ENCODE measurements around the gene DAAM2. TPM values are rescaled to one million over a fixed set of nuclear protein-coding genes. Genes with fewer than 3 reads are reported as not detected.

DAAM2 gene
- polyA plus RNA-seq, 1 donor (not counting 4 experiments of a cell fraction or from before 2014, with no cell fraction given): not detected

DNA sequence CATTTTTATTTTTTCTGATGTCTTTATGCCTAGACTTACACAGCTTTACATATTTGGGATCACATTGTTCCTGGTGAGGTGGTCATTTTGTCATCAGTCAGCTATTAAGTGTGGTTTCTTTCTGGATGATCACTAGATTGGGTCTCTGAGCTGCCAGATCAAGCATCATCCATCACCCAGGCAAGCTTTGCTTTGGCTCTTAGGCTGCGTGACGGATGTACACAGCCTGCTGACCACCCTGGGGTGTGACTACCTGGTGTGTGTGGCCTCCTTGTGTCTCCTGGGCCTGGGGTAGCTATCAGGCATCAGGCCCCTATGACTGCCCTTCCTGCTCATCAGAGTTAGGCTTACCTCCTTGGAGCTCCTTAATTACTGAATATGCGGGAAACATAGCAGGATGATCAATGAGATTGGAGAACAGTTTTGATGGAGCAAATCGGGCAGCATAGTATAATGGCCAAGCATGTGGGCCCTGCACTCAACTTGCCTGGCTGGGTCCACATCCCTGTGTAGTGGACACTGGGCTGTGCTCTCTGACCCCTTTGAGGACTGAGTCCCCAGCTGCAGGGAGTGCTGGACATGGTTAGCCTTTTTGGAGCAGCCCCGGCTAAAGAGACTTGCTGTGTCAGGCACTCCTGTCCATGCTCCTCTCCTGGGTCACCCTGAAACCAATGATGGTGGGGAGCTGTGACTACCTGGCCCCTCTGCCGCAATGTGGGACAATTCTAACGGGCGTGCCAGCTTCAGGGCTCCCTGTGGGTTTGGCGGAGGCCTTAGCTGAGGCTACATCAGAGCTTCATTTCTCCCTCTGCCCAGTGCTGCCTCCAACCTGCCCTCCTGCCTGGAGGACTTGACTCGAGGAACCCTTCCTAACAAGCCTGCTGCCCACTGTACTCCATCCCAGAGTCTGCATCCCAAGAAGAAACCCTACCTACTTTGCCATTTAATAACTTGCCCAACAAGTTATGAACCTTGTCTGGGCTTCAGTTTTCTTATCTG lies 8.2 kb downstream of the DAAM2 start:
- no peak overlapping the region for H3K27ac ChIP-seq (ENCODE audit: control insufficient read depth, insufficient read depth, low read length)
- TF ChIP-seq EZH2 (IDR thresholded peaks at IDR 0.05; ENCODE audit: low read length): no peak
- TF ChIP-seq, protein P1, sequence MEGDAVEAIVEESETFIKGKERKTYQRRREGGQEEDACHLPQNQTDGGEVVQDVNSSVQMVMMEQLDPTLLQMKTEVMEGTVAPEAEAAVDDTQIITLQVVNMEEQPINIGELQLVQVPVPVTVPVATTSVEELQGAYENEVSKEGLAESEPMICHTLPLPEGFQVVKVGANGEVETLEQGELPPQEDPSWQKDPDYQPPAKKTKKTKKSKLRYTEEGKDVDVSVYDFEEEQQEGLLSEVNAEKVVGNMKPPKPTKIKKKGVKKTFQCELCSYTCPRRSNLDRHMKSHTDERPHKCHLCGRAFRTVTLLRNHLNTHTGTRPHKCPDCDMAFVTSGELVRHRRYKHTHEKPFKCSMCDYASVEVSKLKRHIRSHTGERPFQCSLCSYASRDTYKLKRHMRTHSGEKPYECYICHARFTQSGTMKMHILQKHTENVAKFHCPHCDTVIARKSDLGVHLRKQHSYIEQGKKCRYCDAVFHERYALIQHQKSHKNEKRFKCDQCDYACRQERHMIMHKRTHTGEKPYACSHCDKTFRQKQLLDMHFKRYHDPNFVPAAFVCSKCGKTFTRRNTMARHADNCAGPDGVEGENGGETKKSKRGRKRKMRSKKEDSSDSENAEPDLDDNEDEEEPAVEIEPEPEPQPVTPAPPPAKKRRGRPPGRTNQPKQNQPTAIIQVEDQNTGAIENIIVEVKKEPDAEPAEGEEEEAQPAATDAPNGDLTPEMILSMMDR (optimal IDR thresholded peaks at IDR 0.05 in 1 of 3, IDR thresholded peaks at IDR 0.05 in 1 of 3, conservative IDR thresholded peaks at IDR 0.05 in 1 of 3; ENCODE audit: extremely low read depth in 1 of 3, insufficient read depth in 2 of 3, low read length in 3 of 3): no peak
- dilution Hi-C loops (cut with MboI; ENCODE audit: extremely low pct_ligation_motif_present, low sequenced_read_pairs): no loop called here
- no peak overlapping the region for H3K4me2 ChIP-seq (ENCODE audit: control insufficient read depth, extremely low read depth, insufficient read depth, low read depth, low read length)
- H3K9ac ChIP-seq (ENCODE audit: control insufficient read depth, extremely low read depth, insufficient read depth, low read length): no peak overlapping the region
- no peaks in the 10 kb centered on the region for H3K79me2 ChIP-seq (ENCODE audit: control insufficient read depth, insufficient read depth, low read length)
- no peaks in the 10 kb centered on the region for H4K20me1 ChIP-seq (ENCODE audit: control insufficient read depth, extremely low read depth, insufficient read depth, low read length)
- DNase-seq (ENCODE audit: low read depth, low spot score): no peak
- peaks cover 18% of the 10 kb centered on the region for H3K27me3 ChIP-seq (ENCODE audit: control insufficient read depth, extremely low read depth, insufficient read depth, low read length)
- H3K4me1 ChIP-seq (ENCODE audit: control insufficient read depth, extremely low read depth, insufficient read depth, low read length): no peaks in the 10 kb centered on the region
- H3K9me3 ChIP-seq (ENCODE audit: control insufficient read depth, low read depth, low read length): no peaks in the 10 kb centered on the region
- no peak for FAIRE-seq
- H2AFZ ChIP-seq (ENCODE audit: control insufficient read depth, low read length): no peak overlapping the region
- H3K9me1 ChIP-seq (ENCODE audit: control insufficient read depth, extremely low read depth, insufficient read depth, low read length): no peaks in the 10 kb centered on the region
- H3K36me3 ChIP-seq (ENCODE audit: control insufficient read depth in 2 of 2, extremely low read depth in 1 of 2, insufficient read depth in 2 of 2, low read length in 2 of 2): no peaks in the 10 kb centered on the region
- H3K4me3 ChIP-seq (ENCODE audit: control insufficient read depth in 2 of 3, extremely low read depth in 1 of 3, insufficient read depth in 2 of 3, low read depth in 1 of 3, low read length in 3 of 3): no peak overlapping the region

DNA sequence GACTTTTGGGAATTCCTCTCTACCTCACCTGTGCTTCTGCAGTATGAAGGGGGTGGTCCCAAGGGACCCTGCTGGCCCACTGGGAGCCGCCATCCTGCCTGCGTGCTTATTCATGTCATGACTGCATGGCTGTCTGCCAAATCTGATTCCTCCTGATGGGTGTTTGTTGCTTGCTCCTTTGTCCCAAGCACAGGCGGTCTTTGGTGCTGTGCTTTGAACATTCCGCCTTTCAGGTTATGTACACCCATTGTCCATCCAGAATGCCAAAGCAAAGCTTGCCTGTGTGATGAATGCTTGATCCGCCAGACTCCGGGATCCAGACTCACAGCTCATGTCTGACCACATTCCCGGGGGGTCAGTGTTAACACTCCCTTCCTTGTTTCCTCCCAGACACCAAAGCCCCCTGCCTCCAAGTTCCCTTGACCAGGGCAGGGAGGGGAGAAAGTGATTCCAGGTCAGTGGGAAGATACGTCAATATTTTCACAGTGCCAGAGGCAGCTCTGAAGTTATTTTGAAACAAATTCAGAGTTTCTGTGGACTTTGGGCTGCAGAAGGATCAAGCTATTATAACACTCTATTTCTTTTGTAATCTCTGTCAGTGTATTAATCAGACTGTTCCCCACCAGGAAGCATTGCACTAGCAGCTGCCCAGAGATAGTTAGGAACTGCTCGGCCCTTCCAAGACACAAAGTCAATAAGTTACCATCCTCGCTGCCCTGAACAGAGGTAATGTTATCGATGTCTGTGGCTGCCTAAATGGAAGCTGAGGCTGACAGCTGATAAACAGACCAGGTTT lies 9.5 kb downstream of the DAAM2 start:
- Histone ChIP-seq H3K4me3 (ENCODE audit: control insufficient read depth in 2 of 3, extremely low read depth in 1 of 3, insufficient read depth in 2 of 3, low read depth in 1 of 3, low read length in 3 of 3) (no peak overlapping the region), H3K9me1 (ENCODE audit: control insufficient read depth, extremely low read depth, insufficient read depth, low read length) (no peaks in the 10 kb centered on the region), H3K36me3 (ENCODE audit: control insufficient read depth in 2 of 2, extremely low read depth in 1 of 2, insufficient read depth in 2 of 2, low read length in 2 of 2) (no peaks in the 10 kb centered on the region), H3K27me3 (ENCODE audit: control insufficient read depth, extremely low read depth, insufficient read depth, low read length) (peaks cover 16% of the 10 kb centered on the region), H3K4me2 (ENCODE audit: control insufficient read depth, extremely low read depth, insufficient read depth, low read depth, low read length) (no peak overlapping the region), H3K4me1 (ENCODE audit: control insufficient read depth, extremely low read depth, insufficient read depth, low read length) (no peaks in the 10 kb centered on the region), H3K79me2 (ENCODE audit: control insufficient read depth, insufficient read depth, low read length) (no peaks in the 10 kb centered on the region), H4K20me1 (ENCODE audit: control insufficient read depth, extremely low read depth, insufficient read depth, low read length) (no peaks in the 10 kb centered on the region), H3K9me3 (ENCODE audit: control insufficient read depth, low read depth, low read length) (no peaks in the 10 kb centered on the region), H2AFZ (ENCODE audit: control insufficient read depth, low read length) (no peak overlapping the region), H3K9ac (ENCODE audit: control insufficient read depth, extremely low read depth, insufficient read depth, low read length) (no peak overlapping the region), H3K27ac (ENCODE audit: control insufficient read depth, insufficient read depth, low read length) (no peak overlapping the region)
- TF ChIP-seq, protein P1 (optimal IDR thresholded peaks at IDR 0.05 in 1 of 3, IDR thresholded peaks at IDR 0.05 in 1 of 3, conservative IDR thresholded peaks at IDR 0.05 in 1 of 3; ENCODE audit: extremely low read depth in 1 of 3, insufficient read depth in 2 of 3, low read length in 3 of 3): no peak
- no peak for TF ChIP-seq EZH2 (IDR thresholded peaks at IDR 0.05; ENCODE audit: low read length)
- DNase-seq (ENCODE audit: low read depth, low spot score) (no peak), FAIRE-seq (no peak)
- dilution Hi-C loops (cut with MboI; ENCODE audit: extremely low pct_ligation_motif_present, low sequenced_read_pairs): no loop called here
